Ishikawa (cell line): ENCODE results near the gene RABGAP1.
A peak's percentile ranks its signal among the peaks of the same experiment; 100 is the strongest.

Source experiments
- CEBPB ChIP-seq: IDR thresholded peaks from 2 replicates; pipeline ENCODE4 v1.6.1; 2012
- CREB1 ChIP-seq: IDR thresholded peaks from 2 replicates; pipeline ENCODE4 v1.6.1; 2012; ENCODE audit warnings: low read depth
- EGR1 ChIP-seq: IDR thresholded peaks from 2 replicates; pipeline ENCODE4 v1.6.1; 2012
- EP300 ChIP-seq: IDR thresholded peaks from 2 replicates; pipeline ENCODE4 v1.6.1; 2012; ENCODE audit warnings: borderline replicate concordance
- FOXM1 ChIP-seq: IDR thresholded peaks from 2 replicates; pipeline ENCODE4 v1.6.1; 2012; ENCODE audit warnings: low read depth, borderline replicate concordance
- NFIC ChIP-seq: IDR thresholded peaks from 2 replicates; pipeline ENCODE4 v1.6.1; 2012
- RAD21 ChIP-seq: IDR thresholded peaks from 2 replicates; pipeline ENCODE4 v1.6.1; 2012; ENCODE audit warnings: low read depth
- TAF1 ChIP-seq: IDR thresholded peaks from 2 replicates; pipeline ENCODE4 v1.6.1; 2012; ENCODE audit warnings: low read depth, mild to moderate bottlenecking
- TCF12 ChIP-seq: IDR thresholded peaks from 2 replicates; pipeline ENCODE4 v1.6.1; 2012; ENCODE audit warnings: low read depth
- TEAD4 ChIP-seq: IDR thresholded peaks from 2 replicates; pipeline ENCODE4 v1.6.1; 2012
- YY1 ChIP-seq: IDR thresholded peaks from 2 replicates; pipeline ENCODE4 v1.6.1; 2012; ENCODE audit warnings: low read depth
- ZBTB7A ChIP-seq: IDR thresholded peaks from 2 replicates; pipeline ENCODE4 v1.6.1; 2012; ENCODE audit warnings: low read depth
- TF ChIP-seq, protein P1 (sequence below): IDR thresholded peaks from 2 replicates; pipeline ENCODE4 v1.6.1; 2012
- TF ChIP-seq, protein P2 (sequence below): IDR thresholded peaks from 2 replicates; pipeline ENCODE4 v1.6.1; 2012; ENCODE audit warnings: low read depth, mild to moderate bottlenecking
- TF ChIP-seq, protein P3 (sequence below): IDR thresholded peaks from 2 replicates; pipeline ENCODE4 v1.6.1; 2012

The RABGAP1 gene

DNA sequence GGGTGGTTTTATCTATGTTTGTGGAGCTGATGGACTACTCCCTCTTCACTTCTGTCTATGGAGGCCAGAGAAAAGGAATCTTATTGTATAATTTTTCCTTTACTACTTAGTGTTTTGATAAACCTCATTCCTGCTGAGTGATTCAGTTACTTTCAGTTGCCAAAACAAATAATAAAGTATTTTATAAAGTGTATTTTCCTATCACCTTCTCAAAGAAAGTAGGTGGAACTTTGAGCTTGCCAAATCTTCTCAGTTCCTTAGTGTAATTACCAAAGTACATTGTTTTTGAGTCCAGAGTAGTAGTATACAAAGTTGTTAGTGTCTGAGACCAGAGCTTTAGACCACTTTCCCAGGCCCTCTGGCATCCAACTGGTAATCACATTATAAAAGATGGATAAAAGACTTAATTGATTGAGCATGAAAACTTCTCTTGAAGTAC lies 13.5 kb downstream of the RABGAP1 start:
- TF ChIP-seq TAF1: no peak
- TF ChIP-seq EGR1: no peak
- TF ChIP-seq EP300: no peak
- no peak for TF ChIP-seq YY1
- TF ChIP-seq ZBTB7A: no peak
- peak; percentile 48; the same call in 1 of the 2 replicates for TF ChIP-seq NFIC
- TF ChIP-seq RAD21: no peak

DNA sequence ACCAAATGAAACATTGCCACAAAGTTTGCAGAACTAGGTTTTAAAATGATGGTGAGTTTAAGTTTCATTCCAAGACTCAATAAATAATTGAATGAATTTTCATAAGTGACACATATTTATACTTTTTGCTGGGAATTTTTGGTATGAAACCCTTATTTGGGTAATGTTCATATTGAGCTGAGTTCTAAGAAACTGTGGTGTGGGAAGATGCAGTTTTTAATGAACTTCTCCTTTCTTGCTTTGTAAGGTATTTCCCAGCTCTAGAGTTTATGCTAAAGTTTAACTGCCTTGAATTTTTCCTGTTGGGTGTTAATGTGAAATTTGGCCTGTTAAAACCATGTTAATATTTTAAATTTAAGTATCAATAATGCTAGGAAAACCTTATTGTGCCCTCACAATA lies 15.1 kb downstream of the RABGAP1 start:
- no peak for TF ChIP-seq CEBPB
- TF ChIP-seq YY1: no peak
- no peak for TF ChIP-seq NFIC
- TF ChIP-seq, protein P1, sequence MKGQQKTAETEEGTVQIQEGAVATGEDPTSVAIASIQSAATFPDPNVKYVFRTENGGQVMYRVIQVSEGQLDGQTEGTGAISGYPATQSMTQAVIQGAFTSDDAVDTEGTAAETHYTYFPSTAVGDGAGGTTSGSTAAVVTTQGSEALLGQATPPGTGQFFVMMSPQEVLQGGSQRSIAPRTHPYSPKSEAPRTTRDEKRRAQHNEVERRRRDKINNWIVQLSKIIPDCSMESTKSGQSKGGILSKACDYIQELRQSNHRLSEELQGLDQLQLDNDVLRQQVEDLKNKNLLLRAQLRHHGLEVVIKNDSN: no peak
- no peak for TF ChIP-seq TEAD4
- TF ChIP-seq, protein P2, sequence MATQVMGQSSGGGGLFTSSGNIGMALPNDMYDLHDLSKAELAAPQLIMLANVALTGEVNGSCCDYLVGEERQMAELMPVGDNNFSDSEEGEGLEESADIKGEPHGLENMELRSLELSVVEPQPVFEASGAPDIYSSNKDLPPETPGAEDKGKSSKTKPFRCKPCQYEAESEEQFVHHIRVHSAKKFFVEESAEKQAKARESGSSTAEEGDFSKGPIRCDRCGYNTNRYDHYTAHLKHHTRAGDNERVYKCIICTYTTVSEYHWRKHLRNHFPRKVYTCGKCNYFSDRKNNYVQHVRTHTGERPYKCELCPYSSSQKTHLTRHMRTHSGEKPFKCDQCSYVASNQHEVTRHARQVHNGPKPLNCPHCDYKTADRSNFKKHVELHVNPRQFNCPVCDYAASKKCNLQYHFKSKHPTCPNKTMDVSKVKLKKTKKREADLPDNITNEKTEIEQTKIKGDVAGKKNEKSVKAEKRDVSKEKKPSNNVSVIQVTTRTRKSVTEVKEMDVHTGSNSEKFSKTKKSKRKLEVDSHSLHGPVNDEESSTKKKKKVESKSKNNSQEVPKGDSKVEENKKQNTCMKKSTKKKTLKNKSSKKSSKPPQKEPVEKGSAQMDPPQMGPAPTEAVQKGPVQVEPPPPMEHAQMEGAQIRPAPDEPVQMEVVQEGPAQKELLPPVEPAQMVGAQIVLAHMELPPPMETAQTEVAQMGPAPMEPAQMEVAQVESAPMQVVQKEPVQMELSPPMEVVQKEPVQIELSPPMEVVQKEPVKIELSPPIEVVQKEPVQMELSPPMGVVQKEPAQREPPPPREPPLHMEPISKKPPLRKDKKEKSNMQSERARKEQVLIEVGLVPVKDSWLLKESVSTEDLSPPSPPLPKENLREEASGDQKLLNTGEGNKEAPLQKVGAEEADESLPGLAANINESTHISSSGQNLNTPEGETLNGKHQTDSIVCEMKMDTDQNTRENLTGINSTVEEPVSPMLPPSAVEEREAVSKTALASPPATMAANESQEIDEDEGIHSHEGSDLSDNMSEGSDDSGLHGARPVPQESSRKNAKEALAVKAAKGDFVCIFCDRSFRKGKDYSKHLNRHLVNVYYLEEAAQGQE: no peak
- TF ChIP-seq TCF12: no peak
- no peak for TF ChIP-seq EGR1
- TF ChIP-seq FOXM1: no peak
- no peak for TF ChIP-seq RAD21
- TF ChIP-seq ZBTB7A: no peak
- TF ChIP-seq TAF1: no peak
- TF ChIP-seq, protein P3, sequence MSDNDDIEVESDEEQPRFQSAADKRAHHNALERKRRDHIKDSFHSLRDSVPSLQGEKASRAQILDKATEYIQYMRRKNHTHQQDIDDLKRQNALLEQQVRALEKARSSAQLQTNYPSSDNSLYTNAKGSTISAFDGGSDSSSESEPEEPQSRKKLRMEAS: no peak
- no peak for TF ChIP-seq EP300
- TF ChIP-seq CREB1: no peak

DNA sequence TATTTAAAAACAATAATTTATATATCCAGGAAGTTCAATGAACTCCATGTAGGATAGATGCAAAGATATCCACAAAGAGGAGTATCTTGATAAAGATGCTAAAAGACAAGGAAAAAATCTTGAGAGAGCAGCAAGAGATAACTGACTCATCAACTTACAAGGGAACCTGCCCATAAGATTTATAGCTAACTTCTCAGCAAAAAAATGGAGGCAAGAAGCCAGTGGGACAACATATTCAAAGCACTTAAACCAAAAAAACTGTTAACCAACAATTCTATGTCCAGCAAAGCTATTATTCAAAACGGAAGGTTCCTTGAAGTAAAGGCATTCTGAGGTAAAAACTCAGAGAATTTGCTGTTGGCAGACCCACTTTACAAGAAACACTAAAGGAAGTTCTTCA lies 20.3 kb downstream of the RABGAP1 start:
- TF ChIP-seq, protein P2: no peak
- TF ChIP-seq TCF12: no peak
- TF ChIP-seq ZBTB7A: no peak
- no peak for TF ChIP-seq CREB1
- no peak for TF ChIP-seq YY1
- no peak for TF ChIP-seq TEAD4
- TF ChIP-seq RAD21: no peak
- TF ChIP-seq CEBPB: no peak
- no peak for TF ChIP-seq NFIC

DNA sequence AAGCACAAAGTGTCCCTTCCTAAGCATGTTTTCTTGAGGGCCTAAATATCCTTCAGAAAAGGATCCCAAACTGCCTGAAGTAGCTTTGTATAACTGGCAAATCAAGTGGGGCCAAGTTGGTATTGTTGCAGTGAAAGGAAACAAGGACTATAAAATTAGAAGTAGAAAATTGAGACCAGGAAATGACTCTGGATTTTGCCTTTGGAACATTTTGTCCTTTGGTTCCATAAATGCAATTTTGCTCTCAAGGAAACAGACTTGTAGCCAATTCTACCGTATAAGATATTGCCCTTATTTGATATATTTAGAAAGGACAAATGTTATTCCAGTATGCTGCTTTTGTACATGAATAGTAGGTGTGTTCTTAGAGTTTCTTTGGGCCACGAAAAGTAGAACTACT lies 34.4 kb downstream of the RABGAP1 start:
- TF ChIP-seq FOXM1: no peak
- TF ChIP-seq EGR1: no peak
- TF ChIP-seq NFIC: no peak
- TF ChIP-seq TAF1: no peak
- TF ChIP-seq, protein P3: no peak
- no peak for TF ChIP-seq YY1
- no peak for TF ChIP-seq EP300
- TF ChIP-seq, protein P1: no peak
- TF ChIP-seq ZBTB7A: no peak
- no peak for TF ChIP-seq CREB1
- TF ChIP-seq RAD21: no peak
- no peak for TF ChIP-seq TCF12
- no peak for TF ChIP-seq TEAD4
- no peak for TF ChIP-seq CEBPB
- TF ChIP-seq, protein P2: no peak

DNA sequence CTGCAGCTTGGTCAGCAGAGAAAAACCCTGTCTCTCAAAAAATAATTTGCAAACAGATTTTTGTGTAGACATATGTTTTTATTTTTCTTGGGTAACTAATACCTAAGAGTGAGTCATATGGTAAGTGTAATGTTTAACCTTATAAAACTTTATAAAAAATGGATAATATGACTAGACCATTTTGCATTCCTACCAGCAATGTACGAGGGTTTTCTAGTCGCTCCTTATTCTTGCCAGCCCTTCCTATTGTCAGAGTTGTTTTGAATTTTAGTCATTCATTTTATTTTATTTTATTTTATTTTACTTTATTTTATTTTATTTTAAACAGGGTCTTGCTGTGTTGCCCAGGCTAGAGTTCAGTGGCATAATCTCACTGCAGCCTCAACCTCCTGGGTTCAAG lies 37.8 kb downstream of the RABGAP1 start:
- TF ChIP-seq EGR1 (no peak), TCF12 (no peak)
- TF ChIP-seq, protein P1: no peak
